HG02970 (cell line): Measurements from ENCODE around the gene APOM.

ENCODE experiments used
- ATAC-seq: cut with Tn5 transposase; IDR thresholded peaks from one replicate; pipeline ENCODE4 v1.9.1; 2021; ENCODE audit warnings: mild to moderate bottlenecking, moderate library complexity, moderate number of reproducible peaks; ENCODE audit not compliant: unreplicated experiment, low FRiP score

APOM gene

GRCh38 chr6:31676322-31676903, 20.7 kb downstream of the APOM start:
- no peak for ATAC-seq

- ATAC-seq = no peak
These were observed 21.2 kb downstream of the APOM start for GRCh38 chr6:31676904-31677303.

GRCh38 chr6:31677955-31678354, 22.3 kb downstream of the APOM start:
- no peak for ATAC-seq

DNA sequence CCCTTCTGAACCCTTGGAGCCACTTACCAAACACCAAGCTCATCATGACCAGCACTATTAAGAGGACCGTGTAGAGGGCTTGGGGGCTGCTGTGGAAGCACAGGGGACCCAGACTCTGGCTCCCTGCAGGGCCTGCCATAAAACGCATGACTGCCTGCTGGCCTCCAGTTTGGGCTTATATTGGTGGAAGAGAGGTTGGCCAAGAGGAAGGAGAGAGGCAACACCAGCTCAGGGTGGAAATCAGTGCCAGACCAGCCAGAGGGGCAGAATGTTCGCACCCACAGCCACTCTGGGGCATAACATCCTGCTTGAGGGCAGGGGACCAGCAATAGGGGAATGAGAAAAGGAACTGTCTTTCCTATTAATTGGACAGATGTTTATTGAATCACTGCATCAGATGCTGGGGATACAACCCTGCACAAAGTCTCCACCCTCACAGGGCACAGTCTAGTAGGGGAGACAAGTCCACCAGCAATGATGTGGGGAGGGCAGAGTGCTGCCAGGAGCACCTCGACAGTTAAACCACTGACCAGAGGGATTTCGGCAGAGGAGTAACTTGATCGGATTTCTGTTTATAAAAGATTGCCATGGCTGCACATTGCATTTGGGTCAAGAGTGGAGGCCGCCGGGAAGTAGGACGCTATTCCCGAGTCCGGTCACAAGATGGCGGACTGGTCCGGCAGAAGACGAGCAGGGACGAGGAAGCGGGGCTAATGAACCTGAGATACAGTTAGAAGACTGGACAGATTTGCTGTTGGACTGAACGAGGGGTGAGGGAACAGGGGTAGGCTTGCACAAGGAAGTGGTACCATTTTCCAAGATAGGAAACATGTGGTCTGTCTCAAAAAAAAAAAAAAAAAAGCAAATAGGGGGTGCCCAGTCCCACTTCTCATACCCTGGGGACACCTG, 24.8 kb downstream of the APOM start, which contains the start of gene LY6G5C:
Gene LY6G5C, minus strand, starts transcription at position 842 of the 909 bp plus-strand sequence. Its CDS starts 694 bp downstream, at position 148.
- ATAC-seq = no peak

DNA sequence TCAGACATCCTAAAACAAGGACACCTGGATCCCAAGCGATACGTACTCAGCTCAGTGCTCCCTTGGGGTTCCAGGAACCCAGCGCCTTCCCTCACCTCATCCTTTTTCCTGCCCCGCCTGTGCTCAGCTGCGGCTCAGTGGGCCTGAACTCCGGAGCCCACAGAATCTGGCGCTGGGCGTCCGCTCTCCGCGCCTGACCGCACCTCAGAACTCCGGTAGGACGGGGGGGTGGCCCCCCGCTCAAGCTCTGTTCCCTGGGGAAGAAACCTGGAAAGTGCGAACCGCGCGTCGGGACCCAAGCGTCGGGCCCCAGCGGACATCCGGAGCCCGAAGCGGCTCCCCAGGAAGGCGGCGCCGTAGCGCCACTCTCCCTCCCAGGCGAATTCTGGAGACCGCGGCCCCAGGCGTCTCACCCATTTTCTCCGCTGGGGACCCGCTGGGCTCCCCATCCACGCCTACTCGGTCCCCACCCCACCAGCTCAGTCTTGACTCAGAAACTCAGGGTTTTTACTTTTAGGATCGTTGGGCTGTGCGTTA, 25.5 kb downstream of the APOM start:
- no peak for ATAC-seq

- no peak for ATAC-seq
These were observed 27.9 kb downstream of the APOM start for GRCh38 chr6:31683591-31683990.

GRCh38 chr6:31686483-31686882, 30.8 kb downstream of the APOM start:
- no peak for ATAC-seq

DNA sequence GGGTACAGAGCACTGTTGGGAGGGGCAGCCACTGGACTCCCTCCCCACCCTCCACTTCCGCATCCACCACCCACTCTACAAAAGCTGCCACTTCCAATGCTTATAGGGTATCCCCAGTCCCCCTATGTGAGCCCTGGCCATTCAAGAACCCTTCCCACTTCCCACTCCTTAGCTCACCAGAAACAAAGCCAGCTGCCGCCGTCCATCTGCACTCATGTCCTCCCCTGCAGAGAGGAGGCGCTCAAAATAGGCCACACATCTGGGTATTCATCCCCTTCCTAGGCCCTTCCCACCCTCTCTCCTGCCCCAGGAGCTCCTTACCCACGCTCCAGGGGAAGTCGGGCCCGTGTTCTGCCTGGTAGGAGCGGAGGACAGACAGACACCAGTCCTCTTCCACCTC, 31.6 kb downstream of the APOM start:
- ATAC-seq = no peak

DNA sequence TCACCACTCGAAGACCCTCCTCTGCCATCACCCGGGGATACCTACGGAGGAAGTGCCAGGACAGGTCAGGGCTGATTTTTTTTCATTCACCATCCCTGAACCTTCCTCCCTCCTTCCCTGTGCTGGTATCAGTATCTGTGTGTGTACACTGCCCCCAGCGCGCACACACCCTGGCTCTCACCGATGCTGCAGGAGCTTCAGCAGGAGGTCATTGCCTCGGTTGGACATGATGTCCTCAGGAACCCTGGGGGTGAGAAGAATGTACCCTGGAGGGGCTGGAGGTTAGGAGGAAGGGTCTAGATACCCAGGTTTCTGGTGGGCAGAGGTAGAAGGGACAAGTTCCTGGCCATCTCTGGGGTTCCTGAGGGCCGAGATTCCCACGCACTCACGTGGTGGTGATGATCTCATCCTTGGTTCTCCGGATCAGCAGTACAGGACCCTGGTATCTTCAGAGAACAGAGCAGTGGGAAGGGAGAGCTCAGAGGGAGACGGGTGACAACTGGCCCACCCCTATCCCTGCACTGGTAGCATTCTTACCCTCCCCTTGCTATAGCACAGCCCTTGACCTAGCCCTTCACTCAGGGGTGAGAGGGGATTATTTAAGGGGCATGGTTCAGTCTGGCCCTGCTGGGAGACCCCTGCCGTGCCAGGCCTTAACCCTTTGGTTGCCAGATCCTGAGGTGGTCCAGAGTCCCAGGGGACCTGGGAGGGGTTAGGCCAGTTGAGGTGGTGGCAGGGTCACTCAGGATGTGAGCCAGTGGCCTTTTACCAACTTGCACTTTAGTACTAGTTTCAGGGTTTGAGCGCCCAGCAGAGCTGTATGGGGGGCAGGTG, 32.4 kb downstream of the APOM start:
- no peak for ATAC-seq

GRCh38 chr6:31689249-31690110, 33.8 kb downstream of the APOM start:
- no peak for ATAC-seq

GRCh38 chr6:31690231-31691077, 34.8 kb downstream of the APOM start:
- no peak for ATAC-seq

DNA sequence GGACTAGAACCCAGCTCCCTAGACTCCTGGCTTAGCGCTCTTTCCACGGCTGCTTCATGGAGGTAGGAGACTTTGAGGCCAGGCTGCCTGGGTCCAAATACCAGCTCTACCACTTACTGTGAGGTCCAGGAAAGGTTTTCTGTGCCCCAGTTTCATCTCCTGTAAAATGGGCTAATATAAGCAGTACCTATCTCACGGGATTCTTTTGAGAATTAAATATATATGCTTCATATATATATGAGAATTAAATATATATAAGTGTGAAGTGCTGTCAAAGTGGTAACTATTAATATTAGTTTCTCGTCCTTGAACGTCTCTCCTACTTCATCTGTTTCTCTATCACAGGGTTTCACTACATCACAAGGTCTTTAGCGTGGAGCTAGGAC, 35.4 kb downstream of the APOM start:
- no peak for ATAC-seq

DNA sequence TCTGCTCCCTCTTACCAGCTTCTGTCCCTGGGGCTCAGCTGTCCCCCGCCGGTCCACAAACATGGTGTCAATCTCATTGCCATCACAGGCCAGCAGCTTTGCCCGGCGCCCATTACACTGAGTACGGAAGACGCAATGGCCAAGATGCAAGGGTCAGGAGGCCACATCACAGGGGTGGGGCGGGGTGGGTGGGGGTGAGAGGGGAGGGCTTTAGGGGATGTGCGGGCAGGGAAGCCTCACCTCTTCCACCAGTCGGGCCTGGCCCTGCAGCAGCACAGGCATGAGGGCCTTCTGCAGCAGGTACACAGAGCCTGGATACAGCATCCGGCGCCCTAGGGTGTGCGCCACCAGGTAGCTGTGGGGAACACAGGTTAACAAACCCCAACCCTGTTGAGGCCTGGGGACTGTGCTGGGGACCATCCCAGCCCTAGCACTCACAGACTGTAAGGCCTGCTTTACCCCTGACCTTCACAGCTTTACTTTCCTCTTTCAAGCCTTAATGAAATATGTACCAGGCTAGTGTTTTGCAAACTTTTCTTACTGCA, 35.9 kb downstream of the APOM start:
- ATAC-seq = no peak

DNA sequence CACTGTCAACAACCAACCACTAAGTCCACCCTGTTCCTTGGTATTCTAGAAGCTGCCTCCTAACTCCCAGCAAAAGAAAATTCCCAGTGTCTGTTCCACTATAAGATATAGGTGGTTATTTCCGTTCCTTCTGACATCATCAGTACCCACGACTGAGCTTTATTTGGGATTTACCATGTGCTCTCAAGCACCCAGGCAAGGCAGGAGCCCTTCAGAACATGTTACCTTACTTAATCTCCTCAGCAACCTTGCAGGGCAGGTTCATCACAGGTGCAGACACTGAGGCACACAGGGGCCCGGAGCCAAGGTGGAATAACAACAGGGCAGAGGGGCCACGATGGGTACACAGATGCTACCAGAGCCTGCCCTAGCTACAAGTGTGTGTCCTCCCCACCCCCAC, 36.7 kb downstream of the APOM start:
- ATAC-seq = no peak

DNA sequence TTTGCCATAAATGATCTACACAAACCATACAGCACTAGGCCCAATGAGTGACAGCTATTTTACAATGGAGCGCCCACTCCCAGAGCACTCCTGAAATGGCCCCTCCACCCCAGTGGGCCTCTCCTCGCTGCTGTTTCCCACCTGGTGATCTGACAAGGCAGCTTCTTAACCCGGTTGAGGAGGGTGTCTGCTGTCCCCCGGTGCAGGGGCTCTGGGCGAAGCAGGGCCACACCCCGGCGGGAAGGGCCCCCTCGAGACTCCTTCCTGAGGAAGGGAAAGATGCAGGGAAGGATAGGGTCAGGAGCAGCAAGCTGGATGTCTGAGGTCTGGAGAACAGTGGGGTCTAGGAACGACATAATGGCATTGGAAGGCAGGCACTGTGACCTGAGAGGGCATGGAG, 37.2 kb downstream of the APOM start:
- ATAC-seq = no peak

DNA sequence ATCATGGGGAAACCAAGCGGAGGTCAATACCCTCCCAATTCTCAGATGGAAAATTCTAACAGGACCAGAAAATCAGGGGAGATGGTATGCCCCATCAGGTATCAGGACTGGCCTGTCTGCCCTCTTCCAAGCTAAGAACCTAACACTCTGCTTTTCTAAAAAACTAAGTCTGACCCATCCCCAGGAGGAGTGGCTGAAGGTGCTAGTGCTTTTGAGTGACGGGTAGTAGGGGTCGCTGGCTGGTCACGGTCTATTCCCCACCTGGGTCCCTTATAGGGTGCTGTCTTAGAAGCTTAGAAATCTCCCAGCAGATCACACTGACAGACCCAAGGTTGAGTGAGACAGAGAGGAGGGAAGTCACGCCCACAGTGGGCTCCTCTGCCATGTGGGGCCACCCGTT, 37.8 kb downstream of the APOM start:
- ATAC-seq = no peak

- ATAC-seq = no peak
These were observed 41.9 kb downstream of the APOM start for GRCh38 chr6:31697555-31697954.

DNA sequence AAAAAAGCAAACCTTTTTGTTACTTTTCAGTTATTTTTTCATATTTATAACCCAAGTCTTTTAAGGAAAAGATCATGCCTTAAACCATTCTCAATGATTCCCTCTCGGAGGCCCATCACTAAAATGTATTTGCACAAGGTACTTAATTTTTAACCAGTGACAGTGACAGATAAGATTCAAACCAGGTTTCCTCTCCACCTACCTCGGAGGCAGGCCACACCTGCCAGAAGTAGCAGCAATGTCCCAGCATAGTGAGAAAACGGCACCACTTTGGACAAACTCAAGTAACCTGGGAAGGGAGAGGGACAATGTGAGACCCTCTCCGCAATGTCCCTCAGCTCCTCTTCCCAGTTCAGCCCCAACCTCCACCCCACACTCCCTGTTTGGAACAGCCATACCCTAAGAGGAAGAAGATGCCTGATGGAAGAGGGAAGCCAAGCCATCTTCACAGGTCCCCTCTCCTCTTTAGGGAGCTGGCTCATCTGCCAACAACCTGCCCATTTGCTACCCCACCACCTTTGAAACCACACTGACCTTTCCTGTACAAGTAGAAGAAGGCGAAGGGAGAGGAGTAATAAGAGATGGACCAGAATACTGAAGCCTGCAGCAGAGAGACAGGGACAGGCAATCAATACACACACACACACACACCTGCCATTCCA, 45.2 kb downstream of the APOM start:
- no peak for ATAC-seq
